Measurements from ENCODE around the gene TAB3.
A peak's percentile ranks its signal among the peaks of the same experiment; 100 is the strongest.

TAB3 gene

GRCh38 chrX:30889147-30890140 lies at the start of gene TAB3:
Gene TAB3 (minus strand): TSS chrX:30889254. CDS start chrX:30859588, 29,666 bp downstream.
- DNase-seq (ENCODE audit: low spot score) = peak; percentile 88

GRCh38 chrX:30938295-30938694 lies 49.2 kb upstream of the TAB3 start:
- no peak for DNase-seq (ENCODE audit: low spot score)

- DNase-seq (ENCODE audit: low spot score) = no peak
These were observed 46.9 kb upstream of the TAB3 start for GRCh38 chrX:30935985-30936384.

GRCh38 chrX:30931920-30932319 lies 42.9 kb upstream of the TAB3 start:
- DNase-seq (ENCODE audit: low spot score) = no peak

GRCh38 chrX:30930679-30931078 lies 41.6 kb upstream of the TAB3 start:
- DNase-seq (ENCODE audit: low spot score) = no peak

GRCh38 chrX:30930143-30930542 lies 41.1 kb upstream of the TAB3 start:
- no peak for DNase-seq (ENCODE audit: low spot score)

- no peak for DNase-seq (ENCODE audit: low spot score)
These were observed 31.2 kb upstream of the TAB3 start for GRCh38 chrX:30920271-30920670.

GRCh38 chrX:30918480-30918879 lies 29.4 kb upstream of the TAB3 start:
- no peak for DNase-seq (ENCODE audit: low spot score)

- DNase-seq (ENCODE audit: low spot score) = no peak
These were observed 24.4 kb upstream of the TAB3 start for GRCh38 chrX:30913492-30913891.

GRCh38 chrX:30910124-30910860 lies 21.2 kb upstream of the TAB3 start:
- DNase-seq (ENCODE audit: low spot score) = no peak

- DNase-seq (ENCODE audit: low spot score) = no peak
These were observed 17.7 kb upstream of the TAB3 start for GRCh38 chrX:30906726-30907125.

GRCh38 chrX:30905321-30905720 lies 16.3 kb upstream of the TAB3 start:
- DNase-seq (ENCODE audit: low spot score) = no peak

GRCh38 chrX:30904632-30905031 lies 15.6 kb upstream of the TAB3 start:
- no peak for DNase-seq (ENCODE audit: low spot score)

GRCh38 chrX:30904186-30904585 lies 15.1 kb upstream of the TAB3 start:
- DNase-seq (ENCODE audit: low spot score) = no peak

- DNase-seq (ENCODE audit: low spot score) = no peak
These were observed 11.2 kb upstream of the TAB3 start for GRCh38 chrX:30900227-30900626.

GRCh38 chrX:30898886-30899285 lies 9.8 kb upstream of the TAB3 start:
- DNase-seq (ENCODE audit: low spot score) = no peak

- no peak for DNase-seq (ENCODE audit: low spot score)
These were observed 6.3 kb upstream of the TAB3 start for GRCh38 chrX:30895370-30895769.

- no peak for DNase-seq (ENCODE audit: low spot score)
These were observed 4.2 kb upstream of the TAB3 start for GRCh38 chrX:30893206-30893605.

- no peak for DNase-seq (ENCODE audit: low spot score)
These were observed 3.5 kb upstream of the TAB3 start for GRCh38 chrX:30892591-30892990.

- DNase-seq (ENCODE audit: low spot score) = no peak
These were observed 418 bp downstream of the TAB3 start for GRCh38 chrX:30888526-30889146.

GRCh38 chrX:30887721-30888120 lies 1.3 kb downstream of the TAB3 start:
- no peak for DNase-seq (ENCODE audit: low spot score)

GRCh38 chrX:30887288-30887687 lies 1.8 kb downstream of the TAB3 start:
- DNase-seq (ENCODE audit: low spot score) = no peak

- no peak for DNase-seq (ENCODE audit: low spot score)
These were observed 3.9 kb downstream of the TAB3 start for GRCh38 chrX:30885136-30885535.
